ENCODE measurements around the gene UTS2.

GRCh38 chr1:7879228-7879627 lies 26.4 kb upstream of the UTS2 start:
- no peak for TF ChIP-seq POLR2A (IDR thresholded peaks at IDR 0.05; ENCODE audit: low read depth, low read length)
- no peak for TF ChIP-seq POLR2AphosphoS5 (IDR thresholded peaks at IDR 0.05; ENCODE audit: low read depth, low read length)
